Heart left ventricle (tissue), 16 donors: ENCODE measurements around the gene TMEM178B. TPM values are rescaled to one million over a fixed set of nuclear protein-coding genes. Genes with fewer than 3 reads are reported as not detected.

Source experiments
- ATAC-seq, 4 donors: fragments of 200-7000 bp; cut with Tn5 transposase; one replicate each; pipeline ENCODE4 v1.9.1; 2020 to 2022; ENCODE audit warnings: moderate library complexity in 4 of 4, mild to moderate bottlenecking in 3 of 4, moderate number of reproducible peaks in 1 of 4
- DNase-seq, 5 donors: peaks; one replicate each; pipeline ENCODE4 v3.0.0-alpha.2; 2020
- H3K27ac ChIP-seq, 12 donors: fragments of 200-600 bp; sonication (generic) in 4 of 12; one replicate each; pipeline versions ENCODE4 v1.5.0 to v1.8.0; 2016 to 2022; ENCODE audit warnings: mild to moderate bottlenecking in 2 of 12
- H3K27me3 ChIP-seq, 9 donors: fragments of 200-600 bp; sonication (generic) in 2 of 9; one replicate each; pipeline versions ENCODE4 v1.5.1 to v1.8.0; 2016 to 2022; ENCODE audit warnings: mild to moderate bottlenecking in 3 of 9
- H3K36me3 ChIP-seq, 9 donors: fragments of 200-600 bp; sonication (generic) in 2 of 9; one replicate each; pipeline versions ENCODE4 v1.5.0 to v1.8.0; 2018 to 2022; ENCODE audit warnings: mild to moderate bottlenecking in 2 of 9
- H3K4me1 ChIP-seq, 12 donors: fragments of 200-600 bp; sonication (generic) in 4 of 12; one replicate each; pipeline versions ENCODE4 v1.5.0 to v1.8.0; 2016 to 2022; ENCODE audit warnings: mild to moderate bottlenecking in 3 of 12
- H3K4me3 ChIP-seq, 12 donors: fragments of 200-600 bp; sonication (generic) in 4 of 12; one replicate each; pipeline versions ENCODE4 v1.5.0 to v1.8.0; 2017 to 2022; ENCODE audit warnings: mild to moderate bottlenecking in 9 of 12, moderate library complexity in 4 of 12
- H3K9me3 ChIP-seq, 12 donors: fragments of 200-600 bp; sonication (generic) in 4 of 12; one replicate each; pipeline versions ENCODE4 v1.5.0 to v1.8.0; 2016 to 2022; ENCODE audit warnings: mild to moderate bottlenecking in 1 of 12
- POLR2A ChIP-seq, 2 donors: fragments of 450-650 bp; IDR thresholded peaks; one replicate each; pipeline ENCODE4 v1.6.1; 2017; ENCODE audit warnings: antibody characterized with exemption in 2 of 2, mild to moderate bottlenecking in 2 of 2, moderate library complexity in 2 of 2
- WGBS, 4 donors: extraction: QIAGEN DNeasy Blood & Tissue Kit in 2 of 4; methylation state at CpG; one replicate each; pipeline versions ENCODE4 v1.1.5 to v1.1.7; 2013 to 2018; 5-methylcytosine and 5-hydroxymethylcytosine counted together
- intact Hi-C, 10 donors: fragments of 100-400 bp; cut with DNase I; formaldehyde crosslinking; loops; one replicate each; pipeline versions ENCODE4 v1.11.1 to v1.14.2; 2022
- polyA plus RNA-seq, 2 donors: library from polyadenylated mRNA; stranded (reverse); fragments of 200-250 nt; gene quantifications; one replicate each; pipeline ENCODE4 v1.2.3, GENCODE V29; 2013
- total RNA-seq, 9 donors: library from RNA; depleted of rRNA in 2 of 9; stranded (reverse); fragments of >200 nt in 2 of 9; fragmentation: NEBNext Ultra II Directional in 3 of 9; extraction: Animal tissue kit (Norgen Biotek cat#: 25700) in 3 of 9; gene quantifications; one replicate each; pipeline versions ENCODE4 v1.1.0 to v1.2.4, GENCODE V29; 2016 to 2023
- TF ChIP-seq, protein P1 (sequence below), 12 donors: fragments of 200-600 bp; sonication (generic) in 4 of 12; IDR thresholded peaks; one replicate each; pipeline versions ENCODE4 v1.5.0 to v1.8.0; 2018 to 2022; ENCODE audit warnings: antibody characterized with exemption in 12 of 12, mild to moderate bottlenecking in 5 of 12
- donor health status: ischemic (EF 13 %, LVEDD 7.1; RV severe dilation, severe dysfunction).
- donor health status: healthy with polysubstance abuse.
- donor health status: DM: no; HTN: yes; CAD: no.
- donor health status: DM: no; HTN: no; CAD: no.
- donor health status: ischemic (EF 25% LVEDD 6.9; RV normal size, moderate dysfunction).
- donor health status: ischemic (EF 25% LVEDD 5.7; RV mildly dilated, moderate dysfunction).
- donor health status: healthy.
- donor health status: DM: yes; HTN: yes; CAD: no.
- donor health status: ischemic (EF 35%, LVEDD 5.7; RV mildly dilated, moderate dysfunction).
- donor health status: nonischemic (EF 11% LVEDD 7.7; RV severe dilation, severe dysfunction).
- donor health status: DM: yes; HTN: yes; CAD: no.
- donor health status: PGD.
- donor health status: ischemic (EF 29% LVEDD 5.4; RV normal size, mild dysfunction).
- donor health status: nonischemic (EF 23%, LVEDD 6.1; RV moderate dilation, normal function).

Gene TMEM178B
- total and polyA plus RNA-seq, 11 donors: 1.2 to 58.5 (median 19.0) TPM

DNA sequence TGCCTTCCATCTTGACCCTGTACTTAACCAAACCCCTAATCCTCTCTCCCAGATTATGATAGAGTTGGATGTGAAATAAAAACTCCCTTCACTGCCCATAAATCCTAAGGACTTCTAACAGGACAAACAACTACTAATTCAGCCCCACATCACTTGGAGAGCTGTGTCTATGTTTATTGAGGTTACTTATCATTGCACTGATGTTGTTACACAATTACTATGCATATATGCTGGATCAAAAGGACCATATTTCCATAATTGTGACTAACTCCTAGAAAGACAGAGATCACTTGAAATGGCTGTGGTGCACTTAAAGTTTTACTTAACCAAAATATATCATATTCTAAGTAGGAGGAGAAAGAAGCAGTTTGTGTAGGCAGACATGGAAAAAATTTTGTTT is 332.5 kb downstream of the TMEM178B start:
- no peak for ATAC-seq
- H3K27ac ChIP-seq: no peak overlapping the region
- H3K4me1 ChIP-seq: peaks cover 0 to 50% (median 5%) of the 10 kb centered on the region in 12 donors
- no peak for DNase-seq
- H3K9me3 ChIP-seq: no peaks in the 10 kb centered on the region
- no peaks in the 10 kb centered on the region for H3K36me3 ChIP-seq
- TF ChIP-seq, protein P1, sequence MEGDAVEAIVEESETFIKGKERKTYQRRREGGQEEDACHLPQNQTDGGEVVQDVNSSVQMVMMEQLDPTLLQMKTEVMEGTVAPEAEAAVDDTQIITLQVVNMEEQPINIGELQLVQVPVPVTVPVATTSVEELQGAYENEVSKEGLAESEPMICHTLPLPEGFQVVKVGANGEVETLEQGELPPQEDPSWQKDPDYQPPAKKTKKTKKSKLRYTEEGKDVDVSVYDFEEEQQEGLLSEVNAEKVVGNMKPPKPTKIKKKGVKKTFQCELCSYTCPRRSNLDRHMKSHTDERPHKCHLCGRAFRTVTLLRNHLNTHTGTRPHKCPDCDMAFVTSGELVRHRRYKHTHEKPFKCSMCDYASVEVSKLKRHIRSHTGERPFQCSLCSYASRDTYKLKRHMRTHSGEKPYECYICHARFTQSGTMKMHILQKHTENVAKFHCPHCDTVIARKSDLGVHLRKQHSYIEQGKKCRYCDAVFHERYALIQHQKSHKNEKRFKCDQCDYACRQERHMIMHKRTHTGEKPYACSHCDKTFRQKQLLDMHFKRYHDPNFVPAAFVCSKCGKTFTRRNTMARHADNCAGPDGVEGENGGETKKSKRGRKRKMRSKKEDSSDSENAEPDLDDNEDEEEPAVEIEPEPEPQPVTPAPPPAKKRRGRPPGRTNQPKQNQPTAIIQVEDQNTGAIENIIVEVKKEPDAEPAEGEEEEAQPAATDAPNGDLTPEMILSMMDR (IDR thresholded peaks at IDR 0.05): no peak
- TF ChIP-seq POLR2A (IDR thresholded peaks at IDR 0.05): no peak
- H3K4me3 ChIP-seq: no peak overlapping the region
- intact Hi-C loops: loop anchor here in 1 of 10 donors (1.0 kb wide), 1 partner anchor 12 kb away; no protein-coding TSS in a partner anchor
- no peaks in the 10 kb centered on the region for H3K27me3 ChIP-seq

DNA sequence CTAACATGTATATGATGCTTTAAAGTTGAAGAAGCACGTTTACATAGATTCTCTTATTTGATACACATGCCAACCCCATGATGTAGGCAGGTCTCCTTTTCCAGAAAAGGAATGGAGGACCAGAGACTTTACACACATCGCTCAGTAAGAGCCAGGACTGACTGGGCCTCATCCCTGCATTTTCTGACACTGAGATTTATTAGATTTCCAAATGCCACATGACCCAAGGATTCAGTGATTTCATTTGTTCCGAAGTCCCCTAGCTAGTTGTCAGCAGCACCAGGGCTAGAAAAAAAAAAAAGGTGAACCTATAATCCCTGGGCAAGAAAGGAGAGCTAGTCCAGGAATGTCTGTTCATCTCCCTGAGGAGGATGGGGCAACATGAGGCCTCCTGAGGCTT is 334.0 kb downstream of the TMEM178B start:
- Histone ChIP-seq H3K9me3 (no peaks in the 10 kb centered on the region), H3K4me3 (no peak overlapping the region), H3K4me1 (peaks cover 0 to 35% (median 3%) of the 10 kb centered on the region in 12 donors), H3K27me3 (no peaks in the 10 kb centered on the region), H3K27ac (no peak overlapping the region), H3K36me3 (no peaks in the 10 kb centered on the region)
- WGBS, 4 donors: 80 to 89% (median 81%) methylated on average over 3 of the region's 3 CpGs
- ATAC-seq: no peak
- TF ChIP-seq, protein P1 (IDR thresholded peaks at IDR 0.05): no peak
- TF ChIP-seq POLR2A (IDR thresholded peaks at IDR 0.05): no peak
- no peak for DNase-seq
- intact Hi-C loops: no loop called here

DNA sequence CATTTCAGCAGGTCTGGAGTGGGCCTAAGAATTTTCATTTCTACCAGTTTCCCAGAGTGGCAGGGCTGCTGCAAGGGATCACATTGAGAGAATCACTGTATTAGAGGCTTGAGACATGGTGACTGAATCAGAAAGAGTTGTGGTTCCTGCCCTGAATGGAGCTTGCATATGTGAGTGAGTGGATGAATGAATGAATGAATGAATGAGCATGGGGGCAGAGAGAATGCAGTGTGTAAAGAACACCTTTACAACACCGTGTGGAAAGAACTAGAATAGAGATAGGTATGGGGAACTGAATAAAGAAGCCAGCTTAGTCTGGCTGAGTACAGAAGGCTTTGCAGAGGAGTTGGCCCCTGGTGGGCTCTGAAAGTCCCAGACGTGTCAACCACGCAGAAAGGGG is 334.6 kb downstream of the TMEM178B start:
- Histone ChIP-seq H3K4me1 (peaks cover 0 to 29% (median under 1%) of the 10 kb centered on the region in 12 donors), H3K27me3 (no peaks in the 10 kb centered on the region), H3K4me3 (no peak overlapping the region), H3K27ac (no peak overlapping the region), H3K36me3 (no peaks in the 10 kb centered on the region), H3K9me3 (no peaks in the 10 kb centered on the region)
- ATAC-seq (no peak), DNase-seq (no peak)
- WGBS, 4 donors: 45 to 56% (median 49%) methylated on average over 3 of the region's 3 CpGs
- intact Hi-C loops: no loop called here
- no peak for TF ChIP-seq POLR2A (IDR thresholded peaks at IDR 0.05)
- TF ChIP-seq, protein P1 (IDR thresholded peaks at IDR 0.05): no peak

DNA sequence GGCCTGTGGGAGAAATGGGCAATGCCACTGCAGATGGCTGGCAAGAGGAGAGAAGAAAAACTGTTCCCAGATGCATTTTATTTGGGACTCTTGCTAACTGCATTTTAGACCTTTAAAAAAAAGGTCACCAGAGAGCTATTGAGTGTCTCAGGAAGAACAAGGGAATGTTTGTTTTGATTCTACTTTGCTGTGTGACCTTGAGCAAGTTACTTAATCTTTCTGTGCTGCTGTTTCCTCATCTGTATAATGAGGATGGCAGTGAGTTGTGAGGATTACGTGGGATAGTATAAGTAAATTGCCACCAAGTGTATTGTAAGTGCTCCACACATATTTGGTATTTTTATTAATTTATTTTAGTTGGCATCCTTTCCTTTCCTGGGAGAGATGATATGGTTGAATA is 335.4 kb downstream of the TMEM178B start:
- Histone ChIP-seq H3K4me3 (no peak overlapping the region), H3K36me3 (no peaks in the 10 kb centered on the region), H3K27ac (no peak overlapping the region), H3K9me3 (no peaks in the 10 kb centered on the region), H3K4me1 (peaks cover 0 to 28% (median 0%) of the 10 kb centered on the region in 12 donors), H3K27me3 (no peaks in the 10 kb centered on the region)
- no peak for DNase-seq
- intact Hi-C loops: no loop called here
- TF ChIP-seq, protein P1 (IDR thresholded peaks at IDR 0.05): no peak
- no peak for TF ChIP-seq POLR2A (IDR thresholded peaks at IDR 0.05)
- 63 to 80% (median 69%) methylated on average over 1 of the region's 1 CpG for WGBS, 4 donors
- no peak for ATAC-seq
